ENCODE data around the gene KRTAP10-4.

DNA sequence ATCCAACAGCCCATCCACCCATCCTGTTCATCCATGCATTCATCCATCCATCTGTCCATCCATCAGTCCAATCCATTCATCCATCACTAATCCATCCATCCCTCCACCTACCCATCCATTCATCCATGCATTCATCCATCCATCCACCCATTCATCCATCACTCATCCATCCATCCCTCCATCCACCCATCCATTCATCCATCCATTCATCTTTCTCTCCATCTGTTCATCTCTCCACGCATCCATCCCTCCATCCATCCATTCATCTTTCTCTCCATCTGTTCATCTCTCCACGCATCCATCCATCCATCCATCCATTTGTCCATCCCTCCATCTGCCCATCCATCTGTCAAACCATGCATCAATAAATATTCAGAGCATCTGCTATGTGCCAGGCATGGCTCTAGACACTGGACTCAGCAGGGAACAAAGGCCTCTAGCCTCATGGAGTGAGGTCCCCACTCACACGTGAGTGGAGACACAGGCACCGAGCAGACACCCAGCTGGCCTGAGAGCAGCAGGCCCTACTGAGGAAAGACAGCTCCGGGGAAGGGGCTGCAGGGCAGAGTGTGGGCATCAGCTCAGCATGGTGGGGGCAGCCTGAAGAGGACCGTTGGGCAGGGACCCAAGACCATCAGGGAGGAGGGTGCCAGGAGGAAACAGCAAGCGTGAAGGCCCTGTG, 43.2 kb upstream of the KRTAP10-4 start:
- TF ChIP-seq, protein P1, sequence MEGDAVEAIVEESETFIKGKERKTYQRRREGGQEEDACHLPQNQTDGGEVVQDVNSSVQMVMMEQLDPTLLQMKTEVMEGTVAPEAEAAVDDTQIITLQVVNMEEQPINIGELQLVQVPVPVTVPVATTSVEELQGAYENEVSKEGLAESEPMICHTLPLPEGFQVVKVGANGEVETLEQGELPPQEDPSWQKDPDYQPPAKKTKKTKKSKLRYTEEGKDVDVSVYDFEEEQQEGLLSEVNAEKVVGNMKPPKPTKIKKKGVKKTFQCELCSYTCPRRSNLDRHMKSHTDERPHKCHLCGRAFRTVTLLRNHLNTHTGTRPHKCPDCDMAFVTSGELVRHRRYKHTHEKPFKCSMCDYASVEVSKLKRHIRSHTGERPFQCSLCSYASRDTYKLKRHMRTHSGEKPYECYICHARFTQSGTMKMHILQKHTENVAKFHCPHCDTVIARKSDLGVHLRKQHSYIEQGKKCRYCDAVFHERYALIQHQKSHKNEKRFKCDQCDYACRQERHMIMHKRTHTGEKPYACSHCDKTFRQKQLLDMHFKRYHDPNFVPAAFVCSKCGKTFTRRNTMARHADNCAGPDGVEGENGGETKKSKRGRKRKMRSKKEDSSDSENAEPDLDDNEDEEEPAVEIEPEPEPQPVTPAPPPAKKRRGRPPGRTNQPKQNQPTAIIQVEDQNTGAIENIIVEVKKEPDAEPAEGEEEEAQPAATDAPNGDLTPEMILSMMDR (IDR thresholded peaks at IDR 0.05): no peak
- TF ChIP-seq POLR2A (IDR thresholded peaks at IDR 0.05): no peak
